Measurements from ENCODE around the gene BTBD18.

BTBD18 gene

DNA sequence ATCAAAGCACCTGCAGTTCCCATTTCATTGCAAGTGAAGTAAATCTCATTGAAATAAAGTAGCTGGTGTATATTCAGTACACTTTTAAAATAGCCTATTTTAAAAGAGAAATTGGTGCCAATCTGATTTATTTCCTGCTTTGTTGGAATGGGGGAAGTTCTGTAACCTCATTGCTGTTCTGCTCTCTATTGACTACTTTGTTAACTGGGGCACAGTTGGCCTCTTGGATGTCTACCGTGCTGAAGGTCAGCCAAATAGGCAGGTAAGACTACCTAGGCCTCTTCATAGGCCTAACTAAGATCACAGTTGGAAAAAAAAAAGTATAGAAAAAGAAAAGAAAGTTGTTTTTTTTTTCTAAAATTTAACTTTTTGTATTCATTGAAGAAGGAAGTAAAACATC is 19.2 kb upstream of the BTBD18 start:
- no peak for ATAC-seq
- TF ChIP-seq ISL1 (CRISPR knock-in tag; IDR thresholded peaks at IDR 0.05): no peak
- TF ChIP-seq, protein P1, sequence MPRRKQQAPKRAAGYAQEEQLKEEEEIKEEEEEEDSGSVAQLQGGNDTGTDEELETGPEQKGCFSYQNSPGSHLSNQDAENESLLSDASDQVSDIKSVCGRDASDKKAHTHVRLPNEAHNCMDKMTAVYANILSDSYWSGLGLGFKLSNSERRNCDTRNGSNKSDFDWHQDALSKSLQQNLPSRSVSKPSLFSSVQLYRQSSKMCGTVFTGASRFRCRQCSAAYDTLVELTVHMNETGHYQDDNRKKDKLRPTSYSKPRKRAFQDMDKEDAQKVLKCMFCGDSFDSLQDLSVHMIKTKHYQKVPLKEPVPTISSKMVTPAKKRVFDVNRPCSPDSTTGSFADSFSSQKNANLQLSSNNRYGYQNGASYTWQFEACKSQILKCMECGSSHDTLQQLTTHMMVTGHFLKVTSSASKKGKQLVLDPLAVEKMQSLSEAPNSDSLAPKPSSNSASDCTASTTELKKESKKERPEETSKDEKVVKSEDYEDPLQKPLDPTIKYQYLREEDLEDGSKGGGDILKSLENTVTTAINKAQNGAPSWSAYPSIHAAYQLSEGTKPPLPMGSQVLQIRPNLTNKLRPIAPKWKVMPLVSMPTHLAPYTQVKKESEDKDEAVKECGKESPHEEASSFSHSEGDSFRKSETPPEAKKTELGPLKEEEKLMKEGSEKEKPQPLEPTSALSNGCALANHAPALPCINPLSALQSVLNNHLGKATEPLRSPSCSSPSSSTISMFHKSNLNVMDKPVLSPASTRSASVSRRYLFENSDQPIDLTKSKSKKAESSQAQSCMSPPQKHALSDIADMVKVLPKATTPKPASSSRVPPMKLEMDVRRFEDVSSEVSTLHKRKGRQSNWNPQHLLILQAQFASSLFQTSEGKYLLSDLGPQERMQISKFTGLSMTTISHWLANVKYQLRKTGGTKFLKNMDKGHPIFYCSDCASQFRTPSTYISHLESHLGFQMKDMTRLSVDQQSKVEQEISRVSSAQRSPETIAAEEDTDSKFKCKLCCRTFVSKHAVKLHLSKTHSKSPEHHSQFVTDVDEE (CRISPR knock-in tag; IDR thresholded peaks at IDR 0.05): no peak
- TF ChIP-seq, protein P2, sequence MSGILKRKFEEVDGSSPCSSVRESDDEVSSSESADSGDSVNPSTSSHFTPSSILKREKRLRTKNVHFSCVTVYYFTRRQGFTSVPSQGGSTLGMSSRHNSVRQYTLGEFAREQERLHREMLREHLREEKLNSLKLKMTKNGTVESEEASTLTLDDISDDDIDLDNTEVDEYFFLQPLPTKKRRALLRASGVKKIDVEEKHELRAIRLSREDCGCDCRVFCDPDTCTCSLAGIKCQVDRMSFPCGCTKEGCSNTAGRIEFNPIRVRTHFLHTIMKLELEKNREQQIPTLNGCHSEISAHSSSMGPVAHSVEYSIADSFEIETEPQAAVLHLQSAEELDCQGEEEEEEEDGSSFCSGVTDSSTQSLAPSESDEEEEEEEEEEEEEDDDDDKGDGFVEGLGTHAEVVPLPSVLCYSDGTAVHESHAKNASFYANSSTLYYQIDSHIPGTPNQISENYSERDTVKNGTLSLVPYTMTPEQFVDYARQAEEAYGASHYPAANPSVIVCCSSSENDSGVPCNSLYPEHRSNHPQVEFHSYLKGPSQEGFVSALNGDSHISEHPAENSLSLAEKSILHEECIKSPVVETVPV (CRISPR knock-in tag; IDR thresholded peaks at IDR 0.05): no peak
- TF ChIP-seq ESRRG (CRISPR knock-in tag; IDR thresholded peaks at IDR 0.05): no peak
- TF ChIP-seq ZNF70 (CRISPR knock-in tag; IDR thresholded peaks at IDR 0.05): no peak
- TF ChIP-seq, protein P3, sequence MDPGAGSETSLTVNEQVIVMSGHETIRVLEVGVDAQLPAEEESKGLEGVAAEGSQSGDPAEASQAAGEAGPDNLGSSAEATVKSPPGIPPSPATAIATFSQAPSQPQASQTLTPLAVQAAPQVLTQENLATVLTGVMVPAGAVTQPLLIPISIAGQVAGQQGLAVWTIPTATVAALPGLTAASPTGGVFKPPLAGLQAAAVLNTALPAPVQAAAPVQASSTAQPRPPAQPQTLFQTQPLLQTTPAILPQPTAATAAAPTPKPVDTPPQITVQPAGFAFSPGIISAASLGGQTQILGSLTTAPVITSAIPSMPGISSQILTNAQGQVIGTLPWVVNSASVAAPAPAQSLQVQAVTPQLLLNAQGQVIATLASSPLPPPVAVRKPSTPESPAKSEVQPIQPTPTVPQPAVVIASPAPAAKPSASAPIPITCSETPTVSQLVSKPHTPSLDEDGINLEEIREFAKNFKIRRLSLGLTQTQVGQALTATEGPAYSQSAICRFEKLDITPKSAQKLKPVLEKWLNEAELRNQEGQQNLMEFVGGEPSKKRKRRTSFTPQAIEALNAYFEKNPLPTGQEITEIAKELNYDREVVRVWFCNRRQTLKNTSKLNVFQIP (CRISPR knock-in tag; IDR thresholded peaks at IDR 0.05; ENCODE audit: borderline replicate concordance, low read depth): no peak
- TF ChIP-seq GLIS3 (CRISPR knock-in tag; IDR thresholded peaks at IDR 0.05): no peak
- TF ChIP-seq OSR1 (CRISPR knock-in tag; IDR thresholded peaks at IDR 0.05): no peak
- no peak for TF ChIP-seq ZFP30 (CRISPR knock-in tag; IDR thresholded peaks at IDR 0.05)
- TF ChIP-seq CSDC2 (CRISPR knock-in tag; IDR thresholded peaks at IDR 0.05): no peak
- TF ChIP-seq ZNF8 (CRISPR knock-in tag; IDR thresholded peaks at IDR 0.05): no peak
- TF ChIP-seq TCF4 (CRISPR knock-in tag; IDR thresholded peaks at IDR 0.05; ENCODE audit: borderline replicate concordance): no peak
- TF ChIP-seq, protein P4, sequence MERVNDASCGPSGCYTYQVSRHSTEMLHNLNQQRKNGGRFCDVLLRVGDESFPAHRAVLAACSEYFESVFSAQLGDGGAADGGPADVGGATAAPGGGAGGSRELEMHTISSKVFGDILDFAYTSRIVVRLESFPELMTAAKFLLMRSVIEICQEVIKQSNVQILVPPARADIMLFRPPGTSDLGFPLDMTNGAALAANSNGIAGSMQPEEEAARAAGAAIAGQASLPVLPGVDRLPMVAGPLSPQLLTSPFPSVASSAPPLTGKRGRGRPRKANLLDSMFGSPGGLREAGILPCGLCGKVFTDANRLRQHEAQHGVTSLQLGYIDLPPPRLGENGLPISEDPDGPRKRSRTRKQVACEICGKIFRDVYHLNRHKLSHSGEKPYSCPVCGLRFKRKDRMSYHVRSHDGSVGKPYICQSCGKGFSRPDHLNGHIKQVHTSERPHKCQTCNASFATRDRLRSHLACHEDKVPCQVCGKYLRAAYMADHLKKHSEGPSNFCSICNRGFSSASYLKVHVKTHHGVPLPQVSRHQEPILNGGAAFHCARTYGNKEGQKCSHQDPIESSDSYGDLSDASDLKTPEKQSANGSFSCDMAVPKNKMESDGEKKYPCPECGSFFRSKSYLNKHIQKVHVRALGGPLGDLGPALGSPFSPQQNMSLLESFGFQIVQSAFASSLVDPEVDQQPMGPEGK (CRISPR knock-in tag; IDR thresholded peaks at IDR 0.05; ENCODE audit: borderline replicate concordance): no peak
- TF ChIP-seq RARB (CRISPR knock-in tag; IDR thresholded peaks at IDR 0.05): no peak

DNA sequence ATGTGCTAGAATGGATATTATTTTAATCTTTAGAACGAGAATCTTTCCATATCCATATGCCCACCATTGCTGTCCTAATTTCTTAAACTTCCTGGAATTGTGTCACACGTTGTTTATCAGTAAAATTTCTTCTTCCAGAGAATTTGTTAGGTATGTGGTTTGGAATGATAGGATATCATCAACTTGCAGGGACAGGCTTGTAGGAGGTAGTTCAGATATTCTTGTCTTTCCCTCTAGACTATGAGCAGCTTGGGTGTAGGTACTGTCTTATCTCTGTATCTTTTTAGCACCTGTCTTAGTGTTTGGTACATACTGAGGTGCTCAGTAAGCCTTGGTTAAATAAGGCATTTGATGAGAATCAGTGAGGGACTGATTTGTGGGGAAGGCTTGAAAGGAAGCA is 13.4 kb upstream of the BTBD18 start:
- ATAC-seq: no peak
- TF ChIP-seq ZFP3 (CRISPR knock-in tag; IDR thresholded peaks at IDR 0.05) (no peak), RARB (CRISPR knock-in tag; IDR thresholded peaks at IDR 0.05) (no peak)

DNA sequence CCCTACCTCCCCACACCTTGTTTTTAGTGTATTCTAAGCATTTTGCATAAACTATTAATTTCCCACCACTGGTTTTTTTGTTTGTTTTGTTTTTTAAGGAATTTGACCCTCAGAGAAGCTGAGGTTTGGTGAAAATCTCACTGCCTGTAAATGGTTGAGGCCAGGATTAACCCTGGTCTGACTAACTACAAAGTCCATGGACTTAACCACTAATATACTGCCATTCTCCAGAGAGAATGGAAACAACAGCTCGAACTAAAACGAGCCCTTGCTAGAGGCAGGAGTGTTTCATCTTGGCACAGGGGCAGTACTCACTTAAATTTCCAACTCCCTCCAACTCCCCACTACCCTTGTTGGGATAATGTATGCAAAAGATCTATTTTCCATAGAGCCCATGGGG is 12.9 kb upstream of the BTBD18 start:
- no peak for TF ChIP-seq ARNTL (CRISPR knock-in tag; IDR thresholded peaks at IDR 0.05; ENCODE audit: borderline replicate concordance, low read depth)
- TF ChIP-seq, protein P5, sequence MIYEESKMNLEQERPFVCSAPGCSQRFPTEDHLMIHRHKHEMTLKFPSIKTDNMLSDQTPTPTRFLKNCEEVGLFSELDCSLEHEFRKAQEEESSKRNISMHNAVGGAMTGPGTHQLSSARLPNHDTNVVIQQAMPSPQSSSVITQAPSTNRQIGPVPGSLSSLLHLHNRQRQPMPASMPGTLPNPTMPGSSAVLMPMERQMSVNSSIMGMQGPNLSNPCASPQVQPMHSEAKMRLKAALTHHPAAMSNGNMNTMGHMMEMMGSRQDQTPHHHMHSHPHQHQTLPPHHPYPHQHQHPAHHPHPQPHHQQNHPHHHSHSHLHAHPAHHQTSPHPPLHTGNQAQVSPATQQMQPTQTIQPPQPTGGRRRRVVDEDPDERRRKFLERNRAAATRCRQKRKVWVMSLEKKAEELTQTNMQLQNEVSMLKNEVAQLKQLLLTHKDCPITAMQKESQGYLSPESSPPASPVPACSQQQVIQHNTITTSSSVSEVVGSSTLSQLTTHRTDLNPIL (CRISPR knock-in tag; IDR thresholded peaks at IDR 0.05; ENCODE audit: low read depth): no peak
- TF ChIP-seq CSDC2 (CRISPR knock-in tag; IDR thresholded peaks at IDR 0.05): no peak
- TF ChIP-seq GLIS3 (CRISPR knock-in tag; IDR thresholded peaks at IDR 0.05): no peak
- TF ChIP-seq ZNF8 (CRISPR knock-in tag; IDR thresholded peaks at IDR 0.05): no peak
- no peak for TF ChIP-seq TOX (CRISPR knock-in tag; IDR thresholded peaks at IDR 0.05; ENCODE audit: borderline replicate concordance)
- TF ChIP-seq, protein P1 (CRISPR knock-in tag; IDR thresholded peaks at IDR 0.05): no peak
- no peak for TF ChIP-seq ISL1 (CRISPR knock-in tag; IDR thresholded peaks at IDR 0.05)
- TF ChIP-seq, protein P2 (CRISPR knock-in tag; IDR thresholded peaks at IDR 0.05): no peak
- no peak for TF ChIP-seq ZC3H10 (CRISPR knock-in tag; IDR thresholded peaks at IDR 0.05)

More for the DNA sequence above, 12.9 kb upstream of the BTBD18 start:
- ATAC-seq: no peak

Data from SK-N-SH treated with all-trans-retinoic acid at 6 μM for 48 hours (cell line).